Measurements from ENCODE around the gene GAB2.

The GAB2 gene

GRCh38 chr11:78400116-78400515 is 17.5 kb downstream of the GAB2 start:
- Histone ChIP-seq H3K27me3 (ENCODE audit: control insufficient read depth, insufficient read depth, low read length) (no peaks in the 10 kb centered on the region; the same call in 1 of the 2 replicates), H3K4me3 (ENCODE audit: low read length) (no peak overlapping the region), H3K36me3 (ENCODE audit: control insufficient read depth, insufficient read depth, low read length) (no peaks in the 10 kb centered on the region), H3K9me3 (ENCODE audit: control insufficient read depth, insufficient read depth, low read length) (no peaks in the 10 kb centered on the region), H3K27ac (ENCODE audit: low read length) (no peak overlapping the region), H3K4me1 (ENCODE audit: control insufficient read depth, insufficient read depth, low read length) (peaks cover 1% of the 10 kb centered on the region; the same call in 1 of the 2 replicates)
- no CpG with 5 or more reads among the region's 1 CpG for WGBS (ENCODE audit: insufficient coverage, insufficient read length)
- DNase-seq (ENCODE audit: low read depth, low spot score) = no peak

- peaks cover 1% of the 10 kb centered on the region; the same call in 1 of the 2 replicates for H3K4me1 ChIP-seq (ENCODE audit: control insufficient read depth, insufficient read depth, low read length)
- H3K36me3 ChIP-seq (ENCODE audit: control insufficient read depth, insufficient read depth, low read length) = no peaks in the 10 kb centered on the region
- no peak overlapping the region for H3K27ac ChIP-seq (ENCODE audit: low read length)
- WGBS (ENCODE audit: insufficient coverage, insufficient read length) = no CpG with 5 or more reads among the region's 4 CpGs
- no peak overlapping the region for H3K4me3 ChIP-seq (ENCODE audit: low read length)
- no peaks in the 10 kb centered on the region for H3K9me3 ChIP-seq (ENCODE audit: control insufficient read depth, insufficient read depth, low read length)
- no peaks in the 10 kb centered on the region; the same call in 1 of the 2 replicates for H3K27me3 ChIP-seq (ENCODE audit: control insufficient read depth, insufficient read depth, low read length)
- DNase-seq (ENCODE audit: low read depth, low spot score) = no peak
Observed at GRCh38 chr11:78399136-78399535, 18.5 kb downstream of the GAB2 start.

- DNase-seq (ENCODE audit: low read depth, low spot score) = no peak
- no peak overlapping the region for H3K27ac ChIP-seq (ENCODE audit: low read length)
- no peak overlapping the region for H3K4me3 ChIP-seq (ENCODE audit: low read length)
- no peaks in the 10 kb centered on the region for H3K9me3 ChIP-seq (ENCODE audit: control insufficient read depth, insufficient read depth, low read length)
- H3K4me1 ChIP-seq (ENCODE audit: control insufficient read depth, insufficient read depth, low read length) = peaks cover 1% of the 10 kb centered on the region; the same call in 1 of the 2 replicates
- no CpG with 5 or more reads among the region's 1 CpG for WGBS (ENCODE audit: insufficient coverage, insufficient read length)
- H3K36me3 ChIP-seq (ENCODE audit: control insufficient read depth, insufficient read depth, low read length) = no peaks in the 10 kb centered on the region
- no peaks in the 10 kb centered on the region; the same call in 1 of the 2 replicates for H3K27me3 ChIP-seq (ENCODE audit: control insufficient read depth, insufficient read depth, low read length)
Observed at GRCh38 chr11:78398715-78399114, 18.9 kb downstream of the GAB2 start.

GRCh38 chr11:78397398-78397797 is 20.2 kb downstream of the GAB2 start:
- H3K4me1 ChIP-seq (ENCODE audit: control insufficient read depth, insufficient read depth, low read length) = peaks cover 1% of the 10 kb centered on the region; the same call in 1 of the 2 replicates
- no peak for DNase-seq (ENCODE audit: low read depth, low spot score)
- H3K27ac ChIP-seq (ENCODE audit: low read length) = no peak overlapping the region
- WGBS (ENCODE audit: insufficient coverage, insufficient read length) = no CpG with 5 or more reads among the region's 3 CpGs
- no peaks in the 10 kb centered on the region for H3K36me3 ChIP-seq (ENCODE audit: control insufficient read depth, insufficient read depth, low read length)
- no peaks in the 10 kb centered on the region; the same call in 1 of the 2 replicates for H3K27me3 ChIP-seq (ENCODE audit: control insufficient read depth, insufficient read depth, low read length)
- no peaks in the 10 kb centered on the region for H3K9me3 ChIP-seq (ENCODE audit: control insufficient read depth, insufficient read depth, low read length)
- no peak overlapping the region for H3K4me3 ChIP-seq (ENCODE audit: low read length)

- H3K9me3 ChIP-seq (ENCODE audit: control insufficient read depth, insufficient read depth, low read length) = no peaks in the 10 kb centered on the region
- WGBS (ENCODE audit: insufficient coverage, insufficient read length) = no CpG with 5 or more reads among the region's 1 CpG
- H3K4me3 ChIP-seq (ENCODE audit: low read length) = no peak overlapping the region
- no peaks in the 10 kb centered on the region; the same call in 1 of the 2 replicates for H3K27me3 ChIP-seq (ENCODE audit: control insufficient read depth, insufficient read depth, low read length)
- peaks cover 1% of the 10 kb centered on the region; the same call in 1 of the 2 replicates for H3K4me1 ChIP-seq (ENCODE audit: control insufficient read depth, insufficient read depth, low read length)
- no peak overlapping the region for H3K27ac ChIP-seq (ENCODE audit: low read length)
- no peak for DNase-seq (ENCODE audit: low read depth, low spot score)
- H3K36me3 ChIP-seq (ENCODE audit: control insufficient read depth, insufficient read depth, low read length) = no peaks in the 10 kb centered on the region
Observed at GRCh38 chr11:78395597-78395996, 22.0 kb downstream of the GAB2 start.

GRCh38 chr11:78392854-78393253 is 24.8 kb downstream of the GAB2 start:
- no peaks in the 10 kb centered on the region; the same call in 1 of the 2 replicates for H3K9me3 ChIP-seq (ENCODE audit: control insufficient read depth, insufficient read depth, low read length)
- no peaks in the 10 kb centered on the region for H3K27me3 ChIP-seq (ENCODE audit: control insufficient read depth, insufficient read depth, low read length)
- WGBS (ENCODE audit: insufficient coverage, insufficient read length) = no CpG with 5 or more reads among the region's 2 CpGs
- DNase-seq (ENCODE audit: low read depth, low spot score) = no peak
- H3K4me3 ChIP-seq (ENCODE audit: low read length) = no peak overlapping the region
- no peaks in the 10 kb centered on the region for H3K4me1 ChIP-seq (ENCODE audit: control insufficient read depth, insufficient read depth, low read length)
- H3K27ac ChIP-seq (ENCODE audit: low read length) = no peak overlapping the region
- H3K36me3 ChIP-seq (ENCODE audit: control insufficient read depth, insufficient read depth, low read length) = no peaks in the 10 kb centered on the region

- WGBS (ENCODE audit: insufficient coverage, insufficient read length) = no CpG with 5 or more reads among the region's 1 CpG
- no peaks in the 10 kb centered on the region for H3K4me1 ChIP-seq (ENCODE audit: control insufficient read depth, insufficient read depth, low read length)
- H3K9me3 ChIP-seq (ENCODE audit: control insufficient read depth, insufficient read depth, low read length) = no peaks in the 10 kb centered on the region; the same call in 1 of the 2 replicates
Observed at GRCh38 chr11:78391424-78391823, 26.2 kb downstream of the GAB2 start.

GRCh38 chr11:78390809-78391208 is 26.8 kb downstream of the GAB2 start:
- no peaks in the 10 kb centered on the region for H3K4me1 ChIP-seq (ENCODE audit: control insufficient read depth, insufficient read depth, low read length)
- no peak for DNase-seq (ENCODE audit: low read depth, low spot score)
- WGBS (ENCODE audit: insufficient coverage, insufficient read length) = no CpG with 5 or more reads among the region's 5 CpGs

More at GRCh38 chr11:78391424-78391823, 26.2 kb downstream of the GAB2 start:
- Histone ChIP-seq H3K36me3 (ENCODE audit: control insufficient read depth, insufficient read depth, low read length) (no peaks in the 10 kb centered on the region), H3K27ac (ENCODE audit: low read length) (no peak overlapping the region), H3K4me3 (ENCODE audit: low read length) (no peak overlapping the region), H3K27me3 (ENCODE audit: control insufficient read depth, insufficient read depth, low read length) (no peaks in the 10 kb centered on the region)
- no peak for DNase-seq (ENCODE audit: low read depth, low spot score)

GRCh38 chr11:78386215-78386941 is 31.2 kb downstream of the GAB2 start:
- H3K9me3 ChIP-seq (ENCODE audit: control insufficient read depth, insufficient read depth, low read length) = no peaks in the 10 kb centered on the region; the same call in 1 of the 2 replicates
- WGBS (ENCODE audit: insufficient coverage, insufficient read length) = no CpG with 5 or more reads among the region's 3 CpGs
- H3K4me3 ChIP-seq (ENCODE audit: low read length) = no peak overlapping the region
- H3K36me3 ChIP-seq (ENCODE audit: control insufficient read depth, insufficient read depth, low read length) = no peaks in the 10 kb centered on the region
- no peak for DNase-seq (ENCODE audit: low read depth, low spot score)
- no peaks in the 10 kb centered on the region for H3K4me1 ChIP-seq (ENCODE audit: control insufficient read depth, insufficient read depth, low read length)
- no peaks in the 10 kb centered on the region for H3K27me3 ChIP-seq (ENCODE audit: control insufficient read depth, insufficient read depth, low read length)
- no peak overlapping the region for H3K27ac ChIP-seq (ENCODE audit: low read length)

More at GRCh38 chr11:78390809-78391208, 26.8 kb downstream of the GAB2 start:
- Histone ChIP-seq H3K4me3 (ENCODE audit: low read length) (no peak overlapping the region), H3K9me3 (ENCODE audit: control insufficient read depth, insufficient read depth, low read length) (no peaks in the 10 kb centered on the region; the same call in 1 of the 2 replicates), H3K27me3 (ENCODE audit: control insufficient read depth, insufficient read depth, low read length) (no peaks in the 10 kb centered on the region), H3K36me3 (ENCODE audit: control insufficient read depth, insufficient read depth, low read length) (no peaks in the 10 kb centered on the region), H3K27ac (ENCODE audit: low read length) (no peak overlapping the region)

GRCh38 chr11:78385205-78385604 is 32.4 kb downstream of the GAB2 start:
- H3K9me3 ChIP-seq (ENCODE audit: control insufficient read depth, insufficient read depth, low read length) = no peaks in the 10 kb centered on the region; the same call in 1 of the 2 replicates
- H3K4me1 ChIP-seq (ENCODE audit: control insufficient read depth, insufficient read depth, low read length) = no peaks in the 10 kb centered on the region
- no peaks in the 10 kb centered on the region for H3K36me3 ChIP-seq (ENCODE audit: control insufficient read depth, insufficient read depth, low read length)
- DNase-seq (ENCODE audit: low read depth, low spot score) = no peak
- no peak overlapping the region for H3K4me3 ChIP-seq (ENCODE audit: low read length)
- no peaks in the 10 kb centered on the region for H3K27me3 ChIP-seq (ENCODE audit: control insufficient read depth, insufficient read depth, low read length)
- no peak overlapping the region for H3K27ac ChIP-seq (ENCODE audit: low read length)
- WGBS (ENCODE audit: insufficient coverage, insufficient read length) = no CpG with 5 or more reads among the region's 1 CpG

Data from iPS DF 6.9 (cell line).